Liver (tissue), 9 donors: ENCODE measurements around the gene RASSF10. TPM values are rescaled to one million over a fixed set of nuclear protein-coding genes. Genes with fewer than 3 reads are reported as not detected.

Experiments
- DNase-seq: peaks from one replicate; pipeline ENCODE4 v3.0.0-alpha.2; 2017; ENCODE audit warnings: low spot score
- H3K27ac ChIP-seq, 2 donors: one replicate each; pipeline ENCODE4 v1.7.0; 2013; ENCODE audit warnings: inconsistent platforms in 2 of 2, low read length in 2 of 2, control low read depth in 1 of 2, low read depth in 1 of 2, mild to moderate bottlenecking in 1 of 2
- H3K27me3 ChIP-seq, 4 donors: one replicate each; pipeline versions ENCODE4 v1.6.1 to v1.7.0; 2013; ENCODE audit warnings: low read length in 3 of 4, inconsistent platforms in 1 of 4, mild to moderate bottlenecking in 1 of 4, moderate library complexity in 1 of 4; ENCODE audit not compliant: control insufficient read depth in 4 of 4, insufficient read depth in 4 of 4
- H3K36me3 ChIP-seq, 4 donors: one replicate each; pipeline versions ENCODE4 v1.6.1 to v1.7.0; 2013; ENCODE audit warnings: low read length in 3 of 4, mild to moderate bottlenecking in 3 of 4, low read depth in 1 of 4, moderate library complexity in 1 of 4; ENCODE audit not compliant: control insufficient read depth in 4 of 4, insufficient read depth in 3 of 4
- H3K4me1 ChIP-seq, 4 donors: one replicate each; pipeline versions ENCODE4 v1.6.1 to v1.7.0; 2013; ENCODE audit warnings: low read length in 3 of 4, mild to moderate bottlenecking in 3 of 4, moderate library complexity in 1 of 4; ENCODE audit not compliant: control insufficient read depth in 4 of 4, insufficient read depth in 4 of 4
- H3K4me3 ChIP-seq, 3 donors: one replicate each; pipeline versions ENCODE4 v1.6.1 to v1.7.0; 2013; ENCODE audit warnings: low read length in 3 of 3, control low read depth in 1 of 3, low read depth in 1 of 3, mild to moderate bottlenecking in 1 of 3
- H3K9ac ChIP-seq, 2 donors: one replicate each; pipeline ENCODE4 v1.7.0; 2013; ENCODE audit warnings: low read length in 2 of 2, mild to moderate bottlenecking in 2 of 2, moderate library complexity in 2 of 2, control low read depth in 1 of 2, low read depth in 1 of 2
- H3K9me3 ChIP-seq, 4 donors: one replicate each; pipeline versions ENCODE4 v1.6.1 to v1.7.0; 2013; ENCODE audit warnings: low read length in 3 of 4; ENCODE audit not compliant: control insufficient read depth in 4 of 4
- ATF3 ChIP-seq: IDR thresholded peaks from 2 replicates; pipeline ENCODE4 v1.6.1; 2016; ENCODE audit warnings: antibody characterized with exemption
- EGR1 ChIP-seq, 2 donors: IDR thresholded peaks; 2 replicates each; pipeline ENCODE4 v1.6.1; 2016 to 2018; ENCODE audit warnings: antibody characterized with exemption in 2 of 2, low read depth in 2 of 2
- FOXA1 ChIP-seq: IDR thresholded peaks from 2 replicates; pipeline ENCODE4 v1.6.1; 2016; ENCODE audit warnings: antibody characterized with exemption
- FOXA2 ChIP-seq: IDR thresholded peaks from 2 replicates; pipeline ENCODE4 v1.6.1; 2016; ENCODE audit warnings: antibody characterized with exemption
- GABPA ChIP-seq, 2 donors: IDR thresholded peaks in 1 of 2; conservative IDR thresholded peaks in 1 of 2; 2 replicates each; pipeline ENCODE4 v1.6.1; 2016; ENCODE audit warnings: antibody characterized with exemption in 2 of 2, mild to moderate bottlenecking in 1 of 2, moderate library complexity in 1 of 2
- HNF4A ChIP-seq, 2 donors: conservative IDR thresholded peaks; 2 replicates each; pipeline ENCODE4 v1.6.1; 2016; ENCODE audit warnings: antibody characterized with exemption in 2 of 2, mild to moderate bottlenecking in 2 of 2
- HNF4G ChIP-seq: IDR thresholded peaks from 2 replicates; pipeline ENCODE4 v1.6.1; 2016; ENCODE audit warnings: antibody characterized with exemption
- JUND ChIP-seq, 2 donors: IDR thresholded peaks; 2 replicates each; pipeline ENCODE4 v1.6.1; 2016; ENCODE audit warnings: antibody characterized with exemption in 2 of 2
- NR2F2 ChIP-seq: IDR thresholded peaks from 2 replicates; pipeline ENCODE4 v1.6.1; 2016; ENCODE audit warnings: antibody characterized with exemption
- RAD21 ChIP-seq, 2 donors: IDR thresholded peaks; 2 replicates each; pipeline ENCODE4 v1.6.1; 2016; ENCODE audit warnings: antibody characterized with exemption in 2 of 2, mild to moderate bottlenecking in 2 of 2
- REST ChIP-seq: IDR thresholded peaks from 2 replicates; pipeline ENCODE4 v1.6.1; 2016; ENCODE audit warnings: antibody characterized with exemption, mild to moderate bottlenecking
- RXRA ChIP-seq, 2 donors: IDR thresholded peaks; 2 replicates each; pipeline ENCODE4 v1.6.1; 2017 to 2018; ENCODE audit warnings: antibody characterized with exemption in 2 of 2, mild to moderate bottlenecking in 1 of 2
- SP1 ChIP-seq: IDR thresholded peaks from 2 replicates; pipeline ENCODE4 v1.6.1; 2018; ENCODE audit warnings: antibody characterized with exemption, mild to moderate bottlenecking
- TAF1 ChIP-seq: conservative IDR thresholded peaks from 2 replicates; pipeline ENCODE4 v1.6.1; 2016; ENCODE audit warnings: antibody characterized with exemption, mild to moderate bottlenecking
- YY1 ChIP-seq: IDR thresholded peaks from 2 replicates; pipeline ENCODE4 v1.6.1; 2016; ENCODE audit warnings: antibody characterized with exemption, mild to moderate bottlenecking
- ZBTB33 ChIP-seq: IDR thresholded peaks from 2 replicates; pipeline ENCODE4 v1.6.1; 2016; ENCODE audit warnings: antibody characterized with exemption
- WGBS: extraction: QIAGEN DNeasy Blood & Tissue Kit; methylation state at CpG from one replicate; pipeline ENCODE4 v1.1.7; 2013; 5-methylcytosine and 5-hydroxymethylcytosine counted together
- polyA plus RNA-seq, 2 donors: library from polyadenylated mRNA; stranded (reverse) in 1 of 2; unstranded in 1 of 2; fragments of 200-250 nt in 1 of 2; fragments of >200 nt in 1 of 2; fragmentation: Nextera tagmentation in 1 of 2; extraction: Ambion mirVana in 1 of 2; gene quantifications; one replicate each; pipeline versions ENCODE4 v1.2.1 to v1.2.3, GENCODE V29; 2013 to 2015
- total RNA-seq, 2 donors: library from RNA; depleted of rRNA; stranded (reverse); fragments of >200 nt; gene quantifications; one replicate each; pipeline ENCODE4 v1.2.3, GENCODE V29; 2014
- TF ChIP-seq, protein P1 (sequence below): IDR thresholded peaks from 2 replicates; pipeline ENCODE4 v1.6.1; 2016; ENCODE audit warnings: antibody characterized with exemption
- donor health status: healthy.
- donor health status: healthy.
- donor health status: healthy.
- donor health status: healthy.
- donor health status: healthy.

Gene RASSF10
- total and polyA plus RNA-seq, 4 donors, result 0.03 to 1.9 (median 0.08) TPM; not detected in 1

GRCh38 chr11:13045734-13046133 is 36.6 kb downstream of the RASSF10 start:
- Histone ChIP-seq H3K4me3 (no peak overlapping the region), H3K27ac (no peak overlapping the region), H3K4me1 (no peaks in the 10 kb centered on the region), H3K36me3 (no peaks in the 10 kb centered on the region), H3K9ac (no peak overlapping the region), H3K9me3 (no peaks in the 10 kb centered on the region), H3K27me3 (peaks cover 0 to 9% (median 0%) of the 10 kb centered on the region in 4 donors)
- WGBS, result 88% methylated on average over 5 of the region's 5 CpGs
- no peak for DNase-seq
- TF ChIP-seq ZBTB33 (no peak), EGR1 (IDR thresholded peaks at IDR 0.05; ENCODE audit: low read depth in 2 of 2) (no peak), NR2F2 (no peak), FOXA1 (no peak), YY1 (no peak), REST (no peak), TAF1 (no peak), RXRA (IDR thresholded peaks at IDR 0.05) (no peak), ATF3 (no peak), HNF4A (conservative IDR thresholded peaks at IDR 0.05) (no peak)

DNA sequence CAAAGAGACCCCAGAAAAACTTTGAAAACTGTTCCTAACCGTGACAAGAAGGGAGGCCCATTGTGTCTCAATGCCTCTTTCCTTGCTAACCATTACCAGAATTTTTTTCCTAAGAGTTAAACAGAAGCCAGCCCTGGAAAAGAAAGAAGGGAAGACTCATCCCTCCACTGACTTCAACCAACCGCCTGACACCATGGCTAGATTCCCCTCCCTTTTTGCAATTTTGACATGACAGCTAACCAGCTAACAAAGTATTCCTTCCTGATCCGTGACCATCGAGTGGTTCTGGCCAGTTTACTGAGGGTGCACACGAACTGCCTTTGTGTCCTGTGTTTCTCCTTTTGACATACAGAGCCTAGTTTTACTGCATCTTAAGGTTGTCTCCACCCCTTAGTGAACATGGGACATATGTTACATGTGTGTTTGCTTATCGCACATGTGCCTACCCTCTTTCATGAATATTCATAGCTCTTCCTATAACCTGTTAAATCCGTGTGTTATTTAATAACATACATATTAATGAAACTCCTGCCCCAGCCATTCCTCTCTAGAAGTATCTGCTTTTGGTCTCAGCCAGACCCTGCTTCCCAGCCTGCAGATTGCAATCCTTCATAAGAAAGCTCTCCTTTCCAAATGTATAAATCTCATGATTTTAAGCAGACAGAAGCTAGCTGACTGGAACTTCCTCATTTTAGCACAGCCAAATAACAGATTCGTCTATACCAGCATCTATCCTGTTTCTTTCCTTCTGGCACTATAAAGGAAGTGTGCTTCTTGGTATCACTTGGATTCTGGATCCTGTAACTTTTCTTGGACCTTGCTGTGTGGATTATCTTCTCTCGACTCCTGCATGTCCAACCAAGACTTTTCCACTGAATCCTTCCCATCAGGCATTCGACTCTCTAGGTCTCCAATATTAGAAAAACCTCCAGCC is 37.8 kb downstream of the RASSF10 start:
- no peaks in the 10 kb centered on the region for H3K9me3 ChIP-seq
- 88% methylated on average over 10 of the region's 10 CpGs for WGBS
- H3K4me1 ChIP-seq, result no peaks in the 10 kb centered on the region
- no peak for TF ChIP-seq RXRA (IDR thresholded peaks at IDR 0.05)
- no peak overlapping the region for H3K4me3 ChIP-seq
- peaks cover 0 to 9% (median 0%) of the 10 kb centered on the region in 4 donors for H3K27me3 ChIP-seq
- no peak overlapping the region for H3K27ac ChIP-seq
- no peaks in the 10 kb centered on the region for H3K36me3 ChIP-seq
- DNase-seq, result no peak
- no peak overlapping the region for H3K9ac ChIP-seq

DNA sequence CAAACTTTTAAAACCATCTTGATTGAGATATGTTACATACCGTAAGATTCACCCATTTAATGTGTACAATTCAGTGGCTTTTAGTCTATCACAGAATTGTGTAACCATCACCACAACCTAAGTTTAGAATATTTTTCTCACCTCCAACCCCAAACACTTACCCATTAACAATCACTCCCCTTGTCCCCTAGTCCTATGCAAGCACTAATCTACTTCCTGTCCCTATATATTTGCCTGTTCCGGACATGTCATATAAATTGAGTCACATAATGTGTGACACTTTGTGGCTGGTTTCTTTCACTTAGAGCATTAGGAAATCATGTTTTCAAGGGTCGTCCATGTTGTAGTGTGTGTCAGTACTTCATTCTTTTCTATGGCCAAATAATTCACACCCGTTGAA is 38.8 kb downstream of the RASSF10 start:
- H3K9ac ChIP-seq, result no peak overlapping the region
- H3K4me1 ChIP-seq, result no peaks in the 10 kb centered on the region
- no peaks in the 10 kb centered on the region for H3K36me3 ChIP-seq
- WGBS, result 90% methylated on average over 4 of the region's 4 CpGs
- DNase-seq, result no peak
- H3K27me3 ChIP-seq, result peaks cover 0 to 7% (median 0%) of the 10 kb centered on the region in 4 donors
- no peaks in the 10 kb centered on the region for H3K9me3 ChIP-seq
- H3K27ac ChIP-seq, result no peak overlapping the region
- no peak overlapping the region for H3K4me3 ChIP-seq
- TF ChIP-seq ATF3, result no peak
- no peak for TF ChIP-seq NR2F2
- no peak for TF ChIP-seq HNF4G
- no peak for TF ChIP-seq JUND (IDR thresholded peaks at IDR 0.05)
- no peak for TF ChIP-seq REST
- TF ChIP-seq SP1, result no peak
- TF ChIP-seq GABPA (IDR thresholded peaks at IDR 0.05 in 1 of 2, conservative IDR thresholded peaks at IDR 0.05 in 1 of 2), result no peak
- no peak for TF ChIP-seq YY1
- TF ChIP-seq, protein P1, sequence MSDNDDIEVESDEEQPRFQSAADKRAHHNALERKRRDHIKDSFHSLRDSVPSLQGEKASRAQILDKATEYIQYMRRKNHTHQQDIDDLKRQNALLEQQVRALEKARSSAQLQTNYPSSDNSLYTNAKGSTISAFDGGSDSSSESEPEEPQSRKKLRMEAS, result no peak
- TF ChIP-seq EGR1 (IDR thresholded peaks at IDR 0.05; ENCODE audit: low read depth in 2 of 2), result no peak
- no peak for TF ChIP-seq FOXA1
- no peak for TF ChIP-seq RAD21 (IDR thresholded peaks at IDR 0.05)
- no peak for TF ChIP-seq FOXA2
- no peak for TF ChIP-seq HNF4A (conservative IDR thresholded peaks at IDR 0.05)
